ENCODE data around the gene UQCC3.

DNA sequence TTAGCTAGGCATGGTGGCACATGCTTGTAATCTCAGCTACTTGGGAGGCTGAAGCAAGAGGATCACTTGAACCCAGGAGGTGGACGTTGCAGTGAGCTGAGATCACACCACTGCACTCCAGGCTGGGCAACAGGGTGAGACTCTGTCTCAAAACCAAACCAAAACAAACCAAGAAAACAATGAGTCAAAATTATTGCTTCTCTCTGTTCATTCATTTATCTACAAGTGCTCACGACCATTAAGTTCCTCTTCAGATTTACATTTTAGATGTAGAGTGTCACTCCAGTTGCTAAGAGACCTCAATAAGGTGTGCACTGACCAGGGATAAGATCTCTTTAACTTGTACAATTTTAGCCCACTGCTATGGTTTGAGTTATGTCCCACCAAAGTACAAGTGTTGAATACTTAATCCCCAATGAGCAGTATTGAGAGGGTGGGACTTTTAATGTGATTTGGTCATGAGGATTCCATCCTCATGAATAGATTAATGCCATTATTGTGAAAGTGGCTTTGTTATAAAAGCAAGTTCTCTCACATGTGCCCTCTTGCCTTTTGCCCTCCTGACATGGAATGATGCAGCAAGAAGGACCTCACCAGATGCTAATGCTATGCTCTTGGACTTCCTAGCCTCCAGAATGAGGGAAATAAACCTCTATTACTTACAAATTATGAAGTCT is 48.0 kb downstream of the UQCC3 start:
- TF ChIP-seq, protein P1, sequence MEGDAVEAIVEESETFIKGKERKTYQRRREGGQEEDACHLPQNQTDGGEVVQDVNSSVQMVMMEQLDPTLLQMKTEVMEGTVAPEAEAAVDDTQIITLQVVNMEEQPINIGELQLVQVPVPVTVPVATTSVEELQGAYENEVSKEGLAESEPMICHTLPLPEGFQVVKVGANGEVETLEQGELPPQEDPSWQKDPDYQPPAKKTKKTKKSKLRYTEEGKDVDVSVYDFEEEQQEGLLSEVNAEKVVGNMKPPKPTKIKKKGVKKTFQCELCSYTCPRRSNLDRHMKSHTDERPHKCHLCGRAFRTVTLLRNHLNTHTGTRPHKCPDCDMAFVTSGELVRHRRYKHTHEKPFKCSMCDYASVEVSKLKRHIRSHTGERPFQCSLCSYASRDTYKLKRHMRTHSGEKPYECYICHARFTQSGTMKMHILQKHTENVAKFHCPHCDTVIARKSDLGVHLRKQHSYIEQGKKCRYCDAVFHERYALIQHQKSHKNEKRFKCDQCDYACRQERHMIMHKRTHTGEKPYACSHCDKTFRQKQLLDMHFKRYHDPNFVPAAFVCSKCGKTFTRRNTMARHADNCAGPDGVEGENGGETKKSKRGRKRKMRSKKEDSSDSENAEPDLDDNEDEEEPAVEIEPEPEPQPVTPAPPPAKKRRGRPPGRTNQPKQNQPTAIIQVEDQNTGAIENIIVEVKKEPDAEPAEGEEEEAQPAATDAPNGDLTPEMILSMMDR (IDR thresholded peaks at IDR 0.05): no peak
- TF ChIP-seq POLR2A (IDR thresholded peaks at IDR 0.05): no peak
